CD4-positive, alpha-beta T cell treated with Interleukin-6 at 100 ng/mL for 8 hours (primary cell): Measurements from ENCODE around the gene NFYC.
"Not testable (repeated sequence)": the region's sequence is repeated elsewhere in the genome, so short reads cannot be mapped to it uniquely, and the experiment has no call there.

ENCODE experiments used
- DNase-seq: peaks from one replicate; pipeline ENCODE4 v3.0.0-alpha.2; 2020; ENCODE audit warnings: mixed read lengths, low spot score

NFYC gene

DNA sequence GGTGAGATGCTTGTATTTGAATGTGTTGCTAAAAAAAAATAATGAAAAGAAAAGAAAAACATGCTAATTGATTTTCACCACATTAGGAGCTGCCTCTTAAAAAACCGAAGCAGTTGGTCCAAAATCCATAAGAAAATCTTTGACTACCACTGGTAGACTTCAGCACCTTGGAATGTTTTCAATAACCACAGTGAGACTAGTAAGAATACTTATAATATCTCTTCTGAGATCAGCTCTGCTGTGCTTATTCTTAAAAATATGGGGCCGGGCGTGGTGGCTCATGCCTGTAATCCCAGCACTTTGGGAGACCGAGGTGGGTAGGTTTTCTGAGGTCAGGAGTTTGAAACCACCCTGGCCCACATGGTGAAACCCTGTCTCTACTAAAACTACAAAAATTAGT is 15.1 kb downstream of the NFYC start:
- no peak for DNase-seq

DNA sequence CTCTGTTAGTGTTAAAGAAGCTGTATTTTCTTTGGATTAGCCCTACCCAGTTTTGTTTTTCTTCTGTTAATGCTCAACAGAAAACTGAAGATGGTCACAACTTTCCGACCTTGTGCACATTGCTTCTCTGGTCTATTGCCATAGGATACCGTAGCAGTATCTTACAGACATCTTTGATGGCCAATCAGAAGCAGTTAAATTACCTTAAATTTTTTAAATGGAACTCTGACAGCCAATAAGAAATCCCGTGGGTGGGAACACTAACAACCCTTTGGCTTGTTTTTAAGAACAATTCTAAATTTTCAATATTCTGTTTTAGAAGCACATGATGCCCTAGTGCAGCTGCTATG is 17.2 kb downstream of the NFYC start:
- DNase-seq: peak; percentile 53

DNA sequence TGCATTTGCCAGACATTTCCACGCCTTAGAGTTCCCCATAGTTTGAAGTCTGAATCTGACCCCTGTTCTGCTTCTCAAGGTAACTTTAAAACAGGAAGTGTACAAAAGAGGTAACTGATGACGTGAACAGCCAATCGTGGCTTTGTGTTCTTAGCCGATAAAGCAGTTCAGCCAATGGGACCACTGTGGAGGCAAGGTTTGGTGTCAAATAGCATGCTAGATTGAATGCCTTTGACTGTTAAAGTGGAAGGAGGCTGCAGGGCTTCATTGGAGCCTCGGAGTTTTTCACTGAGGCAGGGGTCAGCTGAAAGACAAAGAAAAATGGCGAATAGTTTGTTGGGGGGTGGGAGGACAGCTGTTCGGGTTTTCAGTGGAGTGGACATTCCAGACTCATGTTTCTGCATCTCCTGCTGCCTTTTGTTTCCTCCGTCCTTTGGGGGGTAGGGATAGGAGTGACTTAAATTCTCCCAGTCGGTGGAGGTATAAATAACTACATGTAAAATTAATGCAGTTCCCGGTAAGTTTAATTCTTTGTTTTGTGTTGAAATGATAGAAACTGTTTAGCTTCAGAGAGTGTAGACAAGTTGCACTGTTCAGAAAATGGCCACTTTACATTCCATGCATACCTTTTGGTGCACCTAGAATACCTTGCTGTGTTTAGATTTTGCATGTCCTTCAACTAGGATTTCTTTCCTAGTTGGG is 17.7 kb downstream of the NFYC start:
- DNase-seq: peak; percentile 84

GRCh38 chr1:40709802-40710278 is 18.3 kb downstream of the NFYC start:
- no peak for DNase-seq

DNA sequence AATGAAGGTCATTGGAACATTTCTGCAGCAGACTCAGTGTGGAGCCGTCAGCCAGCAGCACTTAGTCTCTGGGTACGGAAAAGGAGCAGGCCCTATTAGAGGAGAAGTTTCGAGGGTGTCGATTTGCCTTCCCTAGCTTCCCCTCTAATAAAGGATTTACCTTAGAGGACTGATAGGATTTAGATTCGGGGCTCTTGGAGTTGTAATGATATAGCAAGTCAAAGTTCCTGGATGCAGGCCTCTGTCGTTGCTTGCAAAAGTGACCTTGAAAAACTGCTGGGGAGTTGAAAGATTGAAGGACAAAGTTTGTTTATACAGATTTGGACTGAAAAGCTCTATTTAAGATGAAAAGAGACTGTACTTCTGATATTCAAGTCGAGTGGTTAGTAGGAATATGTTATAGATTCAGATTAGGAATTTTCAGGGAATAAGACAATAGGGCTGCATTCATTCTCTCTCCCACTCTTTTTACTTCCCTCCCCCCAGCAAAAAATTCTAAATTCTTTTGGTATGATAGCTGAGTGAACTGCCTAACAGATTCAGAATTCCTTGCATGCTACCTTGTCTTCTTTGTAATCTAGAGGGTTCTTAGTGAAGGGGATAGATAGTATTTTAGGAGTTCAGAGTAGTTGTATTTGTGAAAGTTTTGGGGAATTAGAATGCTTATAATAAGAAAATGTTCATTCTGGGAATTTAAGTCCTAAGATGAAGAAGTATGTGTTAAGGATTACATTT is 19.2 kb downstream of the NFYC start:
- no peak for DNase-seq

GRCh38 chr1:40711465-40712404 is 20.2 kb downstream of the NFYC start:
- DNase-seq: no peak

DNA sequence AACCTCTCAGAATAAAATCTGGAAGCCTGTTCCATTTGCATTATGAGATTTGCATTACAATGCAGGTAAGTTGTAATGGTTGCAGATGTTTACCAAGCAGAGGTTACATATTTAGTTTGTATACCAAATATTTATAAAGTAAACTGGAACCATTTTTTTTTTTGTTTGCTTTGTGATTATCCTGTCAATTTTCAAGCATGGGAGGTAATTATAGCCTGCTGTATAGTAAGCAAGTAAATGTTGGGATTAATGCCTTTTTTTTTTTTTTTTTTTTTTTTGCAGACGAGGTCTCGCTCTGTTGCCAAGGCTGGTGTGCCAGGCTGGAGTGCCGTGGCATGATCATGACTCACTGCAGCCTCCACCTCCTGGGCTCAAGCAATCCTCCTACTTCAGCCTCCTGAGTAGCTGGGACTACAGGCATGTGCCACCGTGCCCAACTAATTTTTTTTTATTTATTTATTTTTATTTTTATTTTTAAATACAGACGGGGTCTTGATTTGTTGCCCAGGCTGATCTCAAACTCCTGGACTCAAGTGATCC is 21.0 kb downstream of the NFYC start:
- DNase-seq: no peak

DNA sequence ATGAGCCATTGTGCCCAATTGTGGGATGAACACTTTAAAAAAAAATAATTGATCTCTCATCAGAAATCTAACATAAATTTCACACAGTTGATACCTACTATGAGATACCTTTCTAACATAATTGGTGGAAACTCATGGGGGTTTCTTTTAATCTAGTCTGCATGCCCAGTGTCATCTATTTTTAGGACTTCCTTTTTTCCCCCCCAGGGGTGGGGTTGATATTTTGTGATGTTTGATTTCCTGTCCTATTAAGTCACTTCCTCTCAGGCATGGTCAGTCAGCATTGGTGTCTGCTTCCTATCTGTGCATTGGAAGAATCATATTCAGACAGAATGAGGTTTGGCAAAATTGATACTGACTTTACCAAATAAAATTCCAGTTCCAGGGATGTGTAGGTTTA is 21.5 kb downstream of the NFYC start:
- peak; percentile 24 for DNase-seq

- no peak for DNase-seq
Observed at GRCh38 chr1:40715491-40716059, 24.1 kb downstream of the NFYC start.

DNA sequence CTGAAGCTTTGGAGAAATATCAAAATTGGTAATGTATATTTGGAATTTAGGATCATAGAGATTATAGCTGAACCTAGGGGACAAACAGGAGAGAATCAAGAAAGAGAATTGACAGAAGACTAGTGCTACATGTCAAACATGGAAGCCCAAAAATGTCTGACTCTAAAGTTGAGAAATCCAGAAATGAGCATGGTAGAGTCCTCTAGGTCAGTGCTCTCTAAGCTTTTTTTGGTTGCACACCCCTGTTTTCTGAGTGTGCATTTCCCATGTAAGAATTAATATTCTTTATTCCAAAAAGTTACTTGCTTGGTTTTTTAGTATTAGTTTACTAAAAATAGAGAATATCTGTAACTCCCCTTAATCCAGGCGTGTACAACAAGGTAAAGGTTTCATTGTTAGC is 25.6 kb downstream of the NFYC start:
- DNase-seq: no peak

- no peak for DNase-seq
Observed at GRCh38 chr1:40717955-40718354, 26.5 kb downstream of the NFYC start.

GRCh38 chr1:40720493-40720892 is 29.0 kb downstream of the NFYC start:
- DNase-seq: no peak

DNA sequence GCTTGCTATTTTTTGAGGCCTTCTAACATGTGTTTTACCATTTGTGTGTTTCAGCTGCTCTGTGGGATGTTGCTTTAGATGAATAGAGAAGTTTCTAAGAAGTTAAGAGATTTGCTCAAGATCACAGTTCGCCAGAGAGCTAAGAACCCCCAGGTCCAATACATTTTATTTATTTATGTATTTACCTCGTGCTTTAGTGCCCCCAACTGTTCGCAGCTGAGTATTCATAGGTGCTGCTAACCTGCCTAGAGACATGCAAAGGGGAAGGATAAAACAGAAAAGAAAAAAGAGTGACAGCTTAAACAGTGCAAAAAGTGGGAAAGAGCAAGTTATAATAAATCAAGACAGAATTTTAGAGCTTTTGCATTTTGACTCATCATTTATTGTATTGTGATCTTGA is 31.1 kb downstream of the NFYC start:
- no peak for DNase-seq

- DNase-seq: no peak
Observed at GRCh38 chr1:40723196-40723955, 31.9 kb downstream of the NFYC start.

- not testable (repeated sequence) for DNase-seq
Observed at GRCh38 chr1:40727662-40728061, 36.2 kb downstream of the NFYC start.

GRCh38 chr1:40729316-40729862 is 37.9 kb downstream of the NFYC start:
- DNase-seq: not testable (repeated sequence)

GRCh38 chr1:40732756-40733301 is 41.3 kb downstream of the NFYC start:
- DNase-seq: no peak

GRCh38 chr1:40734882-40735628 is 43.6 kb downstream of the NFYC start:
- no peak for DNase-seq

GRCh38 chr1:40736085-40736531 is 44.6 kb downstream of the NFYC start:
- DNase-seq: no peak

- DNase-seq: no peak
Observed at GRCh38 chr1:40738831-40739230, 47.3 kb downstream of the NFYC start.
